Neural cell (in vitro differentiated cells): Measurements from ENCODE around the gene GPR35. TPM values are rescaled to one million over a fixed set of nuclear protein-coding genes. Genes with fewer than 3 reads are reported as not detected.

Experiments used
- H2AFZ ChIP-seq: fragments of 200-600, 300-800 bp; sonication (generic), shearing (Covaris generic); 2 replicates; pipeline ENCODE4 v1.6.0; 2014; ENCODE audit warnings: low read depth, mild to moderate bottlenecking, antibody characterized with exemption, low read length, moderate library complexity
- H3F3A ChIP-seq: fragments of 200-600 bp; shearing (Covaris generic); 2 replicates; pipeline ENCODE4 v1.6.1; 2016; ENCODE audit warnings: mild to moderate bottlenecking, moderate library complexity, mixed read lengths, antibody characterized with exemption, low read length; ENCODE audit not compliant: insufficient read depth, poor library complexity, severe bottlenecking
- H3K27ac ChIP-seq: fragments of 200-600, 300-800 bp; sonication (generic), shearing (Covaris generic); 2 replicates; pipeline ENCODE4 v1.5.1; 2014; ENCODE audit warnings: mild to moderate bottlenecking, low read length, moderate library complexity
- H3K27me3 ChIP-seq: fragments of 300-800, 200-600 bp; sonication (generic), shearing (Covaris generic); 2 replicates; pipeline ENCODE4 v1.6.0; 2014; ENCODE audit warnings: mild to moderate bottlenecking, low read depth, low read length, moderate library complexity; ENCODE audit not compliant: insufficient read depth
- H3K36me3 ChIP-seq: fragments of 300-800, 200-600 bp; sonication (generic), shearing (Covaris generic); 2 replicates; pipeline ENCODE4 v1.5.1; 2014; ENCODE audit warnings: mild to moderate bottlenecking, antibody characterized with exemption, low read length, moderate library complexity; ENCODE audit not compliant: insufficient read depth
- H3K4me2 ChIP-seq: fragments of 300-800, 200-600 bp; sonication (generic), shearing (Covaris generic); 2 replicates; pipeline ENCODE4 v1.6.0; 2014; ENCODE audit warnings: mild to moderate bottlenecking, low read length
- H3K4me3 ChIP-seq: fragments of 300-800, 200-600 bp; sonication (generic), shearing (Covaris generic); 2 replicates; pipeline ENCODE4 v1.5.1; 2014; ENCODE audit warnings: mild to moderate bottlenecking, low read length, moderate library complexity
- H3K79me2 ChIP-seq: fragments of 200-600 bp; shearing (Covaris generic); replicated peaks from 2 replicates; pipeline ENCODE4 v1.6.0; 2014; ENCODE audit warnings: mild to moderate bottlenecking, low read length, moderate library complexity; ENCODE audit not compliant: insufficient read depth
- H3K9ac ChIP-seq: fragments of 300-800, 200-600 bp; sonication (generic), shearing (Covaris generic); 2 replicates; pipeline ENCODE4 v1.6.1; 2016; ENCODE audit warnings: mild to moderate bottlenecking, low read length, mixed read lengths
- H3K9me2 ChIP-seq: fragments of 200-600 bp; shearing (Covaris generic); 2 replicates; pipeline ENCODE4 v1.6.1; 2016; ENCODE audit warnings: mild to moderate bottlenecking, low read length, mixed read lengths; ENCODE audit not compliant: insufficient read depth
- H3K9me3 ChIP-seq: fragments of 200-600, 300-800 bp; sonication (generic), shearing (Covaris generic); 2 replicates; pipeline ENCODE4 v1.6.1; 2016; ENCODE audit warnings: mild to moderate bottlenecking, mixed run types, low read length, moderate library complexity, mixed read lengths
- H4K20me1 ChIP-seq: fragments of 200-600 bp; shearing (Covaris generic); 2 replicates; pipeline ENCODE4 v1.6.1; 2016; ENCODE audit warnings: mild to moderate bottlenecking, mixed run types; ENCODE audit not compliant: insufficient read depth
- CTCF ChIP-seq: fragments of 450-650 bp; IDR thresholded peaks from 2 replicates; pipeline ENCODE4 v1.5.1; 2014; ENCODE audit warnings: antibody characterized with exemption, mild to moderate bottlenecking, moderate library complexity; ENCODE audit not compliant: poor library complexity, severe bottlenecking
- EP300 ChIP-seq: fragments of 450-650 bp; conservative IDR thresholded peaks from 2 replicates; pipeline ENCODE4 v1.6.1; 2014; ENCODE audit warnings: antibody characterized with exemption, mild to moderate bottlenecking, moderate library complexity; ENCODE audit not compliant: poor library complexity, severe bottlenecking
- EZH2 ChIP-seq: fragments of 200-600, 300-800 bp; shearing (Covaris generic), sonication (generic); IDR thresholded peaks from 2 replicates; pipeline ENCODE4 v1.6.1; 2014; ENCODE audit warnings: antibody characterized with exemption, low read length, borderline replicate concordance, mild to moderate bottlenecking; ENCODE audit not compliant: insufficient read depth, poor library complexity, severe bottlenecking
- MXI1 ChIP-seq: fragments of 450-650 bp; conservative IDR thresholded peaks from 2 replicates; pipeline ENCODE4 v1.6.1; 2014; ENCODE audit warnings: antibody characterized with exemption, mild to moderate bottlenecking; ENCODE audit not compliant: poor library complexity, severe bottlenecking
- POLR2AphosphoS5 ChIP-seq: IDR thresholded peaks from 2 replicates; pipeline ENCODE4 v1.6.1; 2012
- RAD21 ChIP-seq: fragments of 450-650 bp; conservative IDR thresholded peaks from 2 replicates; pipeline ENCODE4 v1.6.1; 2014; ENCODE audit warnings: antibody characterized with exemption, mild to moderate bottlenecking, moderate library complexity
- REST ChIP-seq: IDR thresholded peaks from 2 replicates; pipeline ENCODE4 v1.6.1; 2012; ENCODE audit warnings: borderline replicate concordance
- SMC3 ChIP-seq: fragments of 450-650 bp; conservative IDR thresholded peaks from 2 replicates; pipeline ENCODE4 v1.6.1; 2014; ENCODE audit warnings: antibody characterized with exemption, mild to moderate bottlenecking, moderate library complexity; ENCODE audit not compliant: poor library complexity
- TAF1 ChIP-seq: IDR thresholded peaks from 2 replicates; pipeline ENCODE4 v1.6.1; 2012; ENCODE audit warnings: low read depth
- polyA plus RNA-seq: library from polyadenylated mRNA; depleted of rRNA; stranded (reverse); fragments of >200 nt; gene quantifications from 2 replicates; pipeline ENCODE4 v1.2.3, GENCODE V29; 2014

Gene GPR35
- polyA plus RNA-seq, 1 donor from 2014 or later = 2.8 TPM

- Histone ChIP-seq H2AFZ (no peak overlapping the region), H3K9me2 (no peaks in the 10 kb centered on the region), H3K27ac (no peak overlapping the region), H3K4me2 (no peak overlapping the region), H3K9me3 (no peaks in the 10 kb centered on the region), H3K27me3 (no peaks in the 10 kb centered on the region), H3F3A (no peaks in the 10 kb centered on the region), H3K79me2 (no peaks in the 10 kb centered on the region), H3K36me3 (no peaks in the 10 kb centered on the region), H4K20me1 (no peaks in the 10 kb centered on the region), H3K4me3 (no peak overlapping the region), H3K9ac (no peak overlapping the region)
- TF ChIP-seq CTCF = no peak
- TF ChIP-seq TAF1 = no peak
- no peak for TF ChIP-seq REST
- TF ChIP-seq EP300 = no peak
- no peak for TF ChIP-seq RAD21
- no peak for TF ChIP-seq POLR2AphosphoS5
- TF ChIP-seq SMC3 = no peak
- no peak for TF ChIP-seq EZH2
- no peak for TF ChIP-seq MXI1
These were observed 26.9 kb upstream of the GPR35 start for GRCh38 chr2:240598311-240598911.

DNA sequence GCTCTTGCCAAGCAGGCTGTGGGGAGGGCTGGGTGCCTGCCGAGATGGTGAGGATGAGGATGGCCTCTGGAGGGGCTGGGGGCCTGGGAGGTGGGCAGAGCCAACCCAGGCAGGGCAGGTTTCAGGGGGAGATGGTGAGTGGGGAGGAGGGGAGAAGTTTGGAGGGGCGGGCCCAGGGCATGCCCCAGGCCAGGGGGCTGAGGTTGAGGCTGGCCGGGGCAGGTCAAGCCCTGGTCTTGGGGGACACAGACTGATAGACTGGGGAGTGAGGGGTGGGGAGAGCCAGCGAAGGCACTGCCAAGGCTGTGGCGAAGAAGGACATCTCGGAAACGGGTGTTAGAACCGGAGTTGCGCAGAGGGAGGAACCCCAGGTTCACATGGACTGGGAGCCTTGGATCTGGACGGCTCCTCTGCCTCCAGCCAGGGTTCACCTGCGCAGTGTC is 26.1 kb upstream of the GPR35 start:
- Histone ChIP-seq H3K27ac (no peak overlapping the region), H3F3A (no peaks in the 10 kb centered on the region), H3K36me3 (no peaks in the 10 kb centered on the region), H2AFZ (no peak overlapping the region), H3K79me2 (no peaks in the 10 kb centered on the region), H4K20me1 (no peaks in the 10 kb centered on the region), H3K9ac (no peak overlapping the region), H3K9me2 (no peaks in the 10 kb centered on the region), H3K27me3 (no peaks in the 10 kb centered on the region), H3K4me3 (no peak overlapping the region), H3K9me3 (no peaks in the 10 kb centered on the region), H3K4me2 (no peak overlapping the region)
- no peak for TF ChIP-seq RAD21
- no peak for TF ChIP-seq SMC3
- no peak for TF ChIP-seq EP300
- no peak for TF ChIP-seq CTCF
- TF ChIP-seq TAF1 = no peak
- TF ChIP-seq EZH2 = no peak
- no peak for TF ChIP-seq REST
- no peak for TF ChIP-seq POLR2AphosphoS5
- TF ChIP-seq MXI1 = no peak
